Neural crest cell (in vitro differentiated cells): ENCODE data around the gene PFDN5. TPM values are rescaled to one million over a fixed set of nuclear protein-coding genes. Genes with fewer than 3 reads are reported as not detected.
"Not testable (repeated sequence)": the region's sequence is repeated elsewhere in the genome, so short reads cannot be mapped to it uniquely, and the experiment has no call there.

Experiments
- DNase-seq: peaks from one replicate; pipeline ENCODE4 v3.0.0; 2021; ENCODE audit warnings: low read depth, mixed read lengths, low spot score
- H3K27ac Mint-ChIP-seq: one replicate; pipeline ENCODE4 v1.8.0; 2021; ENCODE audit warnings: mild to moderate bottlenecking, mixed read lengths; ENCODE audit not compliant: unreplicated experiment
- H3K27me3 Mint-ChIP-seq: 2 replicates; pipeline ENCODE4 v1.8.0; 2021; ENCODE audit warnings: low read depth, mild to moderate bottlenecking, mixed read lengths
- H3K36me3 Mint-ChIP-seq: 2 replicates; pipeline ENCODE4 v1.8.0; 2021; ENCODE audit warnings: low read depth, mild to moderate bottlenecking, mixed read lengths
- H3K4me1 Mint-ChIP-seq: 2 replicates; pipeline ENCODE4 v1.8.0; 2021; ENCODE audit warnings: mixed read lengths
- H3K4me3 Mint-ChIP-seq: one replicate; pipeline ENCODE4 v1.8.0; 2021; ENCODE audit warnings: mild to moderate bottlenecking, mixed read lengths
- H3K9me3 Mint-ChIP-seq: 2 replicates; pipeline ENCODE4 v1.8.0; 2021; ENCODE audit warnings: mixed read lengths
- CTCF ChIP-seq: fragments of 200-600 bp; sonication (generic); conservative IDR thresholded peaks from 2 replicates; pipeline ENCODE4 v1.5.0; 2021; ENCODE audit warnings: antibody characterized with exemption, mild to moderate bottlenecking
- total RNA-seq: library from RNA; stranded (reverse); gene quantifications from 2 replicates; pipeline ENCODE4 v1.2.1, GENCODE V29; 2021

Gene PFDN5
- total RNA-seq, 1 donor from 2014 or later, result 326 TPM

- Mint-ChIP-seq H3K27ac (no peak overlapping the region), H3K36me3 (peaks cover 18% of the 10 kb centered on the region), H3K4me1 (peaks cover 2% of the 10 kb centered on the region), H3K4me3 (no peak overlapping the region), H3K27me3 (no peaks in the 10 kb centered on the region), H3K9me3 (no peaks in the 10 kb centered on the region)
- TF ChIP-seq CTCF, result no peak
- DNase-seq, result no peak
Measured at GRCh38 chr12:53289891-53290290, 5.5 kb upstream of the PFDN5 start.

GRCh38 chr12:53290661-53291060 is 4.7 kb upstream of the PFDN5 start:
- no peaks in the 10 kb centered on the region for H3K27me3 Mint-ChIP-seq
- DNase-seq, result no peak
- H3K4me1 Mint-ChIP-seq, result peaks cover 10% of the 10 kb centered on the region
- H3K4me3 Mint-ChIP-seq, result no peak overlapping the region
- TF ChIP-seq CTCF, result no peak
- H3K9me3 Mint-ChIP-seq, result no peaks in the 10 kb centered on the region
- H3K36me3 Mint-ChIP-seq, result peaks cover 22% of the 10 kb centered on the region
- no peak overlapping the region for H3K27ac Mint-ChIP-seq

- DNase-seq, result no peak
- H3K27me3 Mint-ChIP-seq, result no peaks in the 10 kb centered on the region
- H3K4me3 Mint-ChIP-seq, result no peak overlapping the region
- H3K4me1 Mint-ChIP-seq, result peaks cover 25% of the 10 kb centered on the region
- no peak overlapping the region for H3K27ac Mint-ChIP-seq
- no peak for TF ChIP-seq CTCF
- peaks cover 23% of the 10 kb centered on the region for H3K36me3 Mint-ChIP-seq
- H3K9me3 Mint-ChIP-seq, result no peaks in the 10 kb centered on the region
Measured at GRCh38 chr12:53292426-53292825, 2.9 kb upstream of the PFDN5 start.

- H3K36me3 Mint-ChIP-seq, result peaks cover 26% of the 10 kb centered on the region
- no peaks in the 10 kb centered on the region for H3K9me3 Mint-ChIP-seq
- H3K27ac Mint-ChIP-seq, result peak overlapping the region; percentile 99
- no peak for TF ChIP-seq CTCF
- H3K4me3 Mint-ChIP-seq, result peak overlapping the region; percentile 100
- H3K27me3 Mint-ChIP-seq, result no peaks in the 10 kb centered on the region
- DNase-seq, result no peak
- H3K4me1 Mint-ChIP-seq, result peaks cover 54% of the 10 kb centered on the region
Measured at GRCh38 chr12:53295891-53296219, 513 bp downstream of the PFDN5 start.

- H3K27ac Mint-ChIP-seq, DNase-seq, H3K27me3 Mint-ChIP-seq, H3K9me3 Mint-ChIP-seq: not testable (repeated sequence)
- Mint-ChIP-seq H3K36me3 (peaks cover 23% of the 10 kb centered on the region), H3K4me1 (peaks cover 61% of the 10 kb centered on the region), H3K4me3 (peak overlapping the region; percentile 100)
Measured at GRCh38 chr12:53297106-53297505, 1.8 kb downstream of the PFDN5 start.

- Mint-ChIP-seq H3K27ac (no peak overlapping the region), H3K27me3 (no peaks in the 10 kb centered on the region), H3K9me3 (no peaks in the 10 kb centered on the region), H3K4me1 (peaks cover 67% of the 10 kb centered on the region), H3K4me3 (peak overlapping the region; percentile 100), H3K36me3 (peaks cover 18% of the 10 kb centered on the region)
- no peak for DNase-seq
- no peak for TF ChIP-seq CTCF
Measured at GRCh38 chr12:53298164-53298563, 2.8 kb downstream of the PFDN5 start.
